LNCaP clone FGC (cell line): ENCODE results near the gene AOPEP.

Experiments
- DNase-seq: peaks from one replicate; pipeline ENCODE4 v3.0.0-alpha.2; 2011; ENCODE audit warnings: low read depth
- H3K4me3 ChIP-seq: 2 replicates; pipeline ENCODE4 v1.5.1; 2011; ENCODE audit warnings: mild to moderate bottlenecking, low read depth, low read length, control low read depth
- TF ChIP-seq, protein P1 (sequence below): IDR thresholded peaks from 2 replicates; pipeline ENCODE4 v1.5.1; 2012; ENCODE audit warnings: mild to moderate bottlenecking; ENCODE audit not compliant: control insufficient read depth, insufficient read depth; ENCODE audit errors: extremely low read depth

AOPEP gene

DNA sequence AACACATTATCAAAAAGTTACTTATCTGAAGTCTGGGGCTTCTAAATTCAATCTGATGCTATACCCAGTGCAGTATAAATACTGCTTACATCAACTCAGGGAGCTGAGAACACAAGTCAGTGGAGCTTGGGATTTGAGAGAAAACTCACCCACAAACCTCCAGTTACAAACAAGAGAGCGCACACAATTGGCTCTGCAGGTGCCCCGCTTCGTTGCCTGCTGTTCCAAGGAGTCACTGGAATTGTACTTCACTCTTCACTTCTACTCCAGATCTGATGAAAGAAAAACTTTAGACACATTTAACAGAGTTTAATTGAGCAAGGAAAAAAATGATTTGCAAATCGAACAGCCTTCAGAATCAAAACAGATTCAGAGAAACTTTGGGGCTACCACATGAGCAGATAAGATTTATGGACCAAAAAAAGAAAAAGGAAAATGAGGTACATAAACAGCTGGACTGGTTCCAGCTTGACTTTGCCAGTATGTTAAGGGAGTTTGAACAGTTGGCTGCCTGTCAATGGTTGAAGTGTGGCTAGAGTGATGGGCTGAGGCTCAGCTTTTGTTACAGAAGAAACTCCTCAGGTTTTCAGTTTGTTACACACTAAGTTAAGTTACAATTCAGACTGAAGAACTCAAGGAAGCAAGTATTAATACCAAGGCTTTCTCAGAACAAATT lies 156.6 kb downstream of the AOPEP start:
- DNase-seq, result no peak
- TF ChIP-seq, protein P1, sequence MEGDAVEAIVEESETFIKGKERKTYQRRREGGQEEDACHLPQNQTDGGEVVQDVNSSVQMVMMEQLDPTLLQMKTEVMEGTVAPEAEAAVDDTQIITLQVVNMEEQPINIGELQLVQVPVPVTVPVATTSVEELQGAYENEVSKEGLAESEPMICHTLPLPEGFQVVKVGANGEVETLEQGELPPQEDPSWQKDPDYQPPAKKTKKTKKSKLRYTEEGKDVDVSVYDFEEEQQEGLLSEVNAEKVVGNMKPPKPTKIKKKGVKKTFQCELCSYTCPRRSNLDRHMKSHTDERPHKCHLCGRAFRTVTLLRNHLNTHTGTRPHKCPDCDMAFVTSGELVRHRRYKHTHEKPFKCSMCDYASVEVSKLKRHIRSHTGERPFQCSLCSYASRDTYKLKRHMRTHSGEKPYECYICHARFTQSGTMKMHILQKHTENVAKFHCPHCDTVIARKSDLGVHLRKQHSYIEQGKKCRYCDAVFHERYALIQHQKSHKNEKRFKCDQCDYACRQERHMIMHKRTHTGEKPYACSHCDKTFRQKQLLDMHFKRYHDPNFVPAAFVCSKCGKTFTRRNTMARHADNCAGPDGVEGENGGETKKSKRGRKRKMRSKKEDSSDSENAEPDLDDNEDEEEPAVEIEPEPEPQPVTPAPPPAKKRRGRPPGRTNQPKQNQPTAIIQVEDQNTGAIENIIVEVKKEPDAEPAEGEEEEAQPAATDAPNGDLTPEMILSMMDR, result no peak
- H3K4me3 ChIP-seq, result no peak overlapping the region

DNA sequence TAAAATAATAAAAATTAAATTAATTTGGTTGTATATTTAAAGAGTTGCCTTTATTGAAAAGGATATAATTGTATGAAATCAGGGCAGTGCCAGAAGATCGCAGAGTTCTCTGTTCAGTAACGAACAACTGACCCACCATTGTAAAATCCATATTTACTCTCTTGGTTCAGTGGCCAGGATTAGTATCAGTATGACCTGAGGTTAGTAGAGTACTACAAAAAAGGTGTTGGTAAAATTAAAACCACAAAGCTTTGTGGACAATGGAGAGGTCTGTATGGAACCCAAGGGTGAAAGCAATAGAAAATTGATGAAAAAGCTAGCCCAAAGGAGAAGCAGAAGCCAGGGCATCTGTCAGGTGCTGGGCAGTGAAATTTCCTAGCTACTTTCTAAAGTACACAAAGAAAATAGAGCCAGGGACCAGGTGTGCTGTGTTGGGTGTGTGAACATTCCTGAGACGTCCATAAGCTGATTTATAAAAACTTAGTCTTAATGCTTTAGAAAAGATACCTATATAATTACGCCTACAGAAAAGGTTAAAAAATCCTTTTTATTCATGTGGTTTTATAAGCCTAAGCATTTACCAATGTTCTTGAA lies 159.5 kb downstream of the AOPEP start:
- DNase-seq, result no peak
- TF ChIP-seq, protein P1, result no peak

DNA sequence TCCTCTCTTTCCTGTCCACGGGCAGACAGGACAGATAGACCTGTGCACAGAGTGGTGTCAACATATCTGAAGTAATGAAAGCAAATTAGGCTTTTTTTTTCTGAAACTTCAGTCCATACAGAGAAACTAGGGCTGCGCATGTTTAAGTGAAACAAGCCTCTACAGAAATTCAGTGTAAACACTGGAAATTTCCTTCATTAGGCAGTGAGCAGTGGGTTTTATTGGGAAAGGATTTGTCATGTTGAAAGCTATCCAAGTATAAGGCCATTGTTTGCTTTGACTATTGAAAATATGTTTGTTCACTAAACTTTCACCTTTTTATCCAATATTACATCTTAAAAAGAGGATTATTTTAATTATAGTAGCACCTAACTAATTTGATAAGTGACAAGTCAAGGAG lies 161.2 kb downstream of the AOPEP start:
- peak; percentile 49 for DNase-seq
- TF ChIP-seq, protein P1, result no peak

More for the DNA sequence above, 159.5 kb downstream of the AOPEP start:
- H3K4me3 ChIP-seq, result no peak overlapping the region

DNA sequence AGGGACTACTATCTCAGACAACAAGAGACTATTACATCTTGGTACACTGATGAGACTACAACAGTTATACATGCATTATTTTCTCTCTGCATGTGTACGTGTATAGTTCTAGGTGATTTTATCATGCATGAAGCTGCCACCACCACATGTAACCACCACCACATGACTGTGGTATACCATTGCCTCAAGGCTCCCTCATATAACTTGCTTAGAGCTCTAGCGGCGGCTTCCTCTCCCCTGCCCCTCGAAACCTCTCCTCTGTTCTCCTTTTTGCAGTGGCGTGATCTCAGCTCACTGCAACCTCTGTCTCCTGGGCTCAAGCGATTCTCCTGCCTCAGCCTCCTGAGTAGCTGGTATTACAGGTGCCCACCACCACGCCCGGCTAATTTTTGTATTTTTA lies 162.3 kb downstream of the AOPEP start:
- DNase-seq, result no peak
- H3K4me3 ChIP-seq, result no peak overlapping the region

More for the DNA sequence above, 161.2 kb downstream of the AOPEP start:
- no peak overlapping the region for H3K4me3 ChIP-seq

DNA sequence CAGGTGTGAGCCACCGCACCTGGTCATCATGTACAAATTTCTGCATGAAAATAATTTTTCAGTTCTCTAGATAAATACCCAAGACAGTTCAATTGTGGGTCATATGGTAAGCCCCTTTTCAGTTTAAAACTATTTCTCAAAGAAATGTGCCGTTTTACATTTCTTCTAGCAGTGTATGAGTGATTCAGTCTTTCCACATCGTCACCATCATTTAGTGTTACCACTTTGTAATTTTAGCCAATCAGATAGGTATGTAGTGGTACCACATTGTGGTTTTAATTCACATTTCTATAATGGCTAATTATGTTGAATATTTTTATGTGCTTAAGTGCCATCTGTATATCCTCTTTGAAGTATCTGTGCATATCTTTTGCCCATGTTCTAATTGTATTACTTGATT lies 163.1 kb downstream of the AOPEP start:
- TF ChIP-seq, protein P1, result no peak
- no peak overlapping the region for H3K4me3 ChIP-seq
- no peak for DNase-seq

More for the DNA sequence above, 162.3 kb downstream of the AOPEP start:
- TF ChIP-seq, protein P1, result no peak

DNA sequence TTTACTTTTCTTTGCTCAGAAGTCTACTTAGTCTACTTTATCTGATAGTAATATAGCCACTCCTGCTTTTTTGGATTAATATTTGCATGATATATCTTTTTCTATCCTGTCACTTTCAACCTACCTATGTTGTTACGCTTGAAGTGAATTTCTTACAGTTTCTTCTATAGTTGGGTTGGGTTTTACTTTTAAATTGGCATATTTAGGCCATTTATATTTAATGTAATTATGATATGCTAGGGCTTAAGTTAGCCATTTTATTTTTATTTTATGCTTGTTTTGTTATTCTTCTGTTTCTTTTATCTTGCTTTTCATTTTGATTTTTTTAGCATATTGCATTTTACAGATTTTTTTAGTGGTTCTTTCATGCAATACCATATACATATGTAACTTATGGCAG lies 164.7 kb downstream of the AOPEP start:
- no peak overlapping the region for H3K4me3 ChIP-seq
- DNase-seq, result no peak
- TF ChIP-seq, protein P1, result no peak
